Measurements from ENCODE around the gene SULT4A1.
A peak's percentile ranks its signal among the peaks of the same experiment; 100 is the strongest.

The SULT4A1 gene

GRCh38 chr22:43860126-43860525 lies 2.2 kb downstream of the SULT4A1 start:
- DNase-seq (ENCODE audit: low read depth) = no peak

- DNase-seq (ENCODE audit: low read depth) = no peak
Measured at GRCh38 chr22:43859621-43860020, 2.7 kb downstream of the SULT4A1 start.

GRCh38 chr22:43859176-43859575 lies 3.1 kb downstream of the SULT4A1 start:
- no peak for DNase-seq (ENCODE audit: low read depth)

- DNase-seq (ENCODE audit: low read depth) = no peak
Measured at GRCh38 chr22:43858156-43858895, 4.0 kb downstream of the SULT4A1 start.

- no peak for DNase-seq (ENCODE audit: low read depth)
Measured at GRCh38 chr22:43857367-43857766, 4.9 kb downstream of the SULT4A1 start.

- no peak for DNase-seq (ENCODE audit: low read depth)
Measured at GRCh38 chr22:43855431-43855830, 6.9 kb downstream of the SULT4A1 start.

GRCh38 chr22:43854786-43855271 lies 7.5 kb downstream of the SULT4A1 start:
- no peak for DNase-seq (ENCODE audit: low read depth)

- DNase-seq (ENCODE audit: low read depth) = no peak
Measured at GRCh38 chr22:43854121-43854785, 8.1 kb downstream of the SULT4A1 start.

- no peak for DNase-seq (ENCODE audit: low read depth)
Measured at GRCh38 chr22:43853328-43853931, 8.9 kb downstream of the SULT4A1 start.

GRCh38 chr22:43852573-43853327 lies 9.6 kb downstream of the SULT4A1 start:
- no peak for DNase-seq (ENCODE audit: low read depth)

GRCh38 chr22:43851979-43852307 lies 10.4 kb downstream of the SULT4A1 start:
- no peak for DNase-seq (ENCODE audit: low read depth)

GRCh38 chr22:43851058-43851978 lies 11.0 kb downstream of the SULT4A1 start:
- DNase-seq (ENCODE audit: low read depth) = no peak

GRCh38 chr22:43850529-43850928 lies 11.8 kb downstream of the SULT4A1 start:
- no peak for DNase-seq (ENCODE audit: low read depth)

GRCh38 chr22:43849731-43850130 lies 12.6 kb downstream of the SULT4A1 start:
- DNase-seq (ENCODE audit: low read depth) = no peak

- DNase-seq (ENCODE audit: low read depth) = peak; percentile 11
Measured at GRCh38 chr22:43848366-43849171, 13.7 kb downstream of the SULT4A1 start.

GRCh38 chr22:43847376-43848289 lies 14.7 kb downstream of the SULT4A1 start:
- DNase-seq (ENCODE audit: low read depth) = no peak

- DNase-seq (ENCODE audit: low read depth) = no peak
Measured at GRCh38 chr22:43846966-43847365, 15.3 kb downstream of the SULT4A1 start.

GRCh38 chr22:43845981-43846380 lies 16.3 kb downstream of the SULT4A1 start:
- DNase-seq (ENCODE audit: low read depth) = no peak
